ENCODE results near the gene ZBTB8B.
"Not testable (repeated sequence)": the region's sequence is repeated elsewhere in the genome, so short reads cannot be mapped to it uniquely, and the experiment has no call there.

DNA sequence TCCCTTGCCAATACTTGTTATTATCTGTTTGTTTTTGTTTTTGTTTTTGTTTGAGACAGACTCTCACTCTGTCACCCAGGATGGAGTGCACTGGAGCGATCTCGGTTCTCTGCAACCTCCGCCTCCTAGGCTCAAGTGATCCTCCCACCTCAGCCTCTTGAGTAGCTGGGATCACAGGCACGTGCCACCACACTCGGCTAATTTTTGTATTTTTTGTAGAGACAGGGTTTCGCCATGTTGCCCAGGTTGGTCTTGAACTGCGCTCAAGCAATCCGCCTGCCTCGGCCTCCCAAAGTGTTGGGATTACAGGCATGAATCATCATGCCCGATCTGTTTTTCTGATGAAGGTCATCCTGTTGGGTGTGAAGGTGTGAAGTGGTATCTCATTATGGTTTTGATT, 23.4 kb upstream of the ZBTB8B start:
- TF ChIP-seq POLR2A, POLR2AphosphoS5 (IDR thresholded peaks at IDR 0.05): not testable (repeated sequence)
